A549 (cell line): ENCODE data around the gene SHANK3. TPM values are rescaled to one million over a fixed set of nuclear protein-coding genes. Genes with fewer than 3 reads are reported as not detected.

Source experiments
- ATAC-seq, 2 experiments: fragments of 200-7000 bp in 1 of 2; fragments of >200 bp in 1 of 2; cut with Nextera tagmentation in 1 of 2; cut with Tn5 transposase in 1 of 2; 3 replicates each; pipeline versions ENCODE4 v1.8.0 to v1.9.1; 2018 to 2020; ENCODE audit warnings: mild to moderate bottlenecking in 1 of 2, moderate library complexity in 1 of 2
- CTCF ChIA-PET: fragments of 300-600 bp; sonication (Branson Sonifier 250); formaldehyde crosslinking; extraction: SDS; loops from one replicate; lab custom pipeline; 2021; ENCODE audit warnings: antibody characterized with exemption, inconsistent platforms; lab: Yijun Ruan, JAX
- POLR2A ChIA-PET: fragments of 350-600 bp; formaldehyde crosslinking; extraction: SDS; loops from one replicate; lab custom pipeline; 2021; ENCODE audit warnings: antibody characterized with exemption, inconsistent platforms; lab: Yijun Ruan, JAX
- DNase-seq, 2 experiments: peaks; one replicate each; pipeline versions ENCODE4 v3.0.0 to v3.0.0-alpha.2; 2011 to 2016; ENCODE audit warnings: low read depth in 1 of 2, low spot score in 1 of 2
- FAIRE-seq: peaks from 2 replicates; lab custom pipeline; 2011; peaks lifted over from hg19 to GRCh38; lab: Jason Lieb, UNC
- H3K27ac ChIP-seq, 2 experiments: fragments of >200 bp; sonication (Bioruptor Twin); formaldehyde crosslinking; 3 replicates each; pipeline ENCODE4 v1.5.1; 2016 to 2017
- H3K4me1 ChIP-seq: fragments of >200 bp; sonication (Bioruptor Twin); formaldehyde crosslinking; 3 replicates; pipeline ENCODE4 v1.6.1; 2016
- H3K4me2 ChIP-seq: fragments of >200 bp; sonication (Bioruptor Twin); formaldehyde crosslinking; 3 replicates; pipeline ENCODE4 v1.6.1; 2016
- H3K4me3 ChIP-seq: fragments of >200 bp; sonication (Bioruptor Twin); formaldehyde crosslinking; 3 replicates; pipeline ENCODE4 v1.5.1; 2016
- H3K9me3 ChIP-seq: fragments of >200 bp; sonication (Bioruptor Twin); formaldehyde crosslinking; 3 replicates; pipeline ENCODE4 v1.6.1; 2016
- CHD2 ChIP-seq: fragments of 150-350 bp; IDR thresholded peaks from 2 replicates; pipeline ENCODE4 v1.6.1; 2014; ENCODE audit warnings: low read length; ENCODE audit not compliant: partially characterized antibody
- EHF ChIP-seq: fragments of 250-450 bp; sonication (Bioruptor Pico); IDR thresholded peaks from 2 replicates; pipeline ENCODE4 v1.5.0; 2020; ENCODE audit warnings: mild to moderate bottlenecking
- ELK1 ChIP-seq: fragments of 150-350 bp; IDR thresholded peaks from 2 replicates; pipeline ENCODE4 v1.6.1; 2014; ENCODE audit warnings: low read depth, mild to moderate bottlenecking, low read length
- ESRRA ChIP-seq: fragments of 150-350 bp; IDR thresholded peaks from 2 replicates; pipeline ENCODE4 v1.6.1; 2014; ENCODE audit warnings: mild to moderate bottlenecking, low read length, borderline replicate concordance
- FOSB ChIP-seq: fragments of 250-450 bp; sonication (Bioruptor Pico); IDR thresholded peaks from 2 replicates; pipeline ENCODE4 v1.5.0; 2020; ENCODE audit warnings: mild to moderate bottlenecking, moderate library complexity
- FOXS1 ChIP-seq: fragments of 250-450 bp; sonication (Bioruptor Pico); IDR thresholded peaks from 2 replicates; pipeline ENCODE4 v1.5.0; 2020; ENCODE audit warnings: mild to moderate bottlenecking, moderate library complexity
- GATA3 ChIP-seq: IDR thresholded peaks from 2 replicates; pipeline ENCODE4 v1.6.1; 2012; ENCODE audit warnings: borderline replicate concordance
- HMGXB4 ChIP-seq: fragments of 250-450 bp; sonication (Bioruptor Pico); IDR thresholded peaks from 2 replicates; pipeline ENCODE4 v1.5.0; 2021; ENCODE audit warnings: mild to moderate bottlenecking, moderate library complexity, borderline replicate concordance
- MAX ChIP-seq: IDR thresholded peaks from 2 replicates; pipeline ENCODE4 v1.6.1; 2012
- NR3C1 ChIP-seq: fragments of >200 bp; sonication (Bioruptor Twin); formaldehyde crosslinking; IDR thresholded peaks from 3 replicates; pipeline ENCODE4 v1.6.1; 2017
- PHF8 ChIP-seq: fragments of 200-600 bp; sonication (generic); IDR thresholded peaks from 2 replicates; pipeline ENCODE4 v1.6.1; 2016; ENCODE audit warnings: low read depth, mild to moderate bottlenecking, antibody characterized with exemption, moderate library complexity, borderline replicate concordance
- POLR2AphosphoS2 ChIP-seq: conservative IDR thresholded peaks from 2 replicates; pipeline ENCODE4 v1.6.1; 2012; ENCODE audit warnings: low read length, improper control_type of control experiment, inconsistent platforms
- RARB ChIP-seq: fragments of 250-450 bp; sonication (Bioruptor Pico); IDR thresholded peaks from 2 replicates; pipeline ENCODE4 v1.8.0; 2021; ENCODE audit warnings: mild to moderate bottlenecking, moderate library complexity
- RCOR1 ChIP-seq: fragments of 150-350 bp; IDR thresholded peaks from 2 replicates; pipeline ENCODE4 v1.6.1; 2014; ENCODE audit warnings: antibody characterized with exemption, low read length, low read depth
- REST ChIP-seq: fragments of 200-600 bp; sonication (generic); IDR thresholded peaks from 2 replicates; pipeline ENCODE4 v1.6.1; 2016; ENCODE audit warnings: antibody characterized with exemption, mild to moderate bottlenecking, moderate library complexity
- SREBF2 ChIP-seq: fragments of 450-650 bp; IDR thresholded peaks from 2 replicates; pipeline ENCODE4 v1.6.1; 2014; ENCODE audit warnings: mild to moderate bottlenecking, moderate library complexity
- TP53 ChIP-seq: fragments of 250-450 bp; sonication (Bioruptor Pico); IDR thresholded peaks from 2 replicates; pipeline ENCODE4 v1.5.0; 2021; ENCODE audit warnings: mild to moderate bottlenecking, moderate library complexity
- USF2 ChIP-seq: fragments of 450-650 bp; IDR thresholded peaks from 2 replicates; pipeline ENCODE4 v1.6.1; 2014; ENCODE audit warnings: antibody characterized with exemption
- ZC3H11A ChIP-seq: fragments of 450-650 bp; IDR thresholded peaks from 2 replicates; pipeline ENCODE4 v1.6.1; 2014; ENCODE audit warnings: antibody characterized with exemption, mild to moderate bottlenecking
- ZNF302 ChIP-seq: fragments of 250-450 bp; sonication (Bioruptor Pico); IDR thresholded peaks from 2 replicates; pipeline ENCODE4 v1.9.0; 2021; ENCODE audit warnings: inconsistent platforms, mild to moderate bottlenecking, moderate library complexity
- ZSCAN20 ChIP-seq: fragments of 250-450 bp; sonication (Bioruptor Pico); IDR thresholded peaks from 2 replicates; pipeline ENCODE4 v1.8.0; 2022; ENCODE audit warnings: mild to moderate bottlenecking, moderate library complexity
- WGBS: methylation state at CpG from one replicate; pipeline ENCODE4 v1.1.6; 2017; ENCODE audit errors: missing lambda C conversion rate; 5-methylcytosine and 5-hydroxymethylcytosine counted together
- polyA plus RNA-seq, 4 experiments: library from polyadenylated mRNA; depleted of rRNA in 3 of 4; stranded (reverse); fragments of >200 nt; fragmentation: RNase III in 1 of 4; extraction: RNeasy Plus Mini Kit Qiagen cat#74134 plus additional on column Dnase treatment in 1 of 4; gene quantifications; 2 replicates in 3 of 4; 3 replicates in 1 of 4; pipeline ENCODE4 v1.2.3, GENCODE V29; 2011 to 2017

SHANK3 gene
- polyA plus RNA-seq, 2 of the 4 experiments (the other 2 are of a cell fraction) = 0.53 to 2.4 TPM

- no peak for TF ChIP-seq HMGXB4 (CRISPR knock-in tag)
Observed at GRCh38 chr22:50702821-50703725, 30.4 kb downstream of the SHANK3 start (continued).

GRCh38 chr22:50703726-50704509, 31.3 kb downstream of the SHANK3 start:
- 91% methylated on average over 32 of the region's 36 CpGs for WGBS

GRCh38 chr22:50704510-50705218, 32.0 kb downstream of the SHANK3 start:
- 89% methylated on average over 20 of the region's 37 CpGs for WGBS
- FAIRE-seq = no peak
- TF ChIP-seq TP53 (CRISPR knock-in tag) = no peak
- TF ChIP-seq REST = no peak
- no peak for TF ChIP-seq HMGXB4 (CRISPR knock-in tag)
- TF ChIP-seq RCOR1 = no peak
- no peak for TF ChIP-seq SREBF2
- TF ChIP-seq NR3C1 = no peak
- no peak for TF ChIP-seq USF2
- TF ChIP-seq MAX = no peak
- no peak for TF ChIP-seq ZSCAN20 (CRISPR knock-in tag)
- TF ChIP-seq PHF8 = no peak
- TF ChIP-seq FOXS1 = no peak
- no peak for TF ChIP-seq RARB (CRISPR knock-in tag)
- no peak for TF ChIP-seq FOSB (CRISPR knock-in tag)
- no peak for TF ChIP-seq POLR2AphosphoS2
- no peak for TF ChIP-seq ELK1
- Histone ChIP-seq H3K27ac (no peak overlapping the region), H3K4me3 (no peak overlapping the region), H3K9me3 (no peaks in the 10 kb centered on the region), H3K4me1 (no peaks in the 10 kb centered on the region), H3K4me2 (no peak overlapping the region)
- ATAC-seq = no peak
- POLR2A ChIA-PET = no interaction called here
- no peak for DNase-seq
- CTCF ChIA-PET = interaction anchor here (1.0 kb wide), 1 partner anchor 28 kb away, joined by 3 read pairs; no protein-coding TSS in a partner anchor

More at GRCh38 chr22:50703726-50704509, 31.3 kb downstream of the SHANK3 start:
- no peak for TF ChIP-seq EHF (CRISPR knock-in tag)
- TF ChIP-seq ZC3H11A = no peak
- no peak for TF ChIP-seq ZNF302 (CRISPR knock-in tag)
- TF ChIP-seq ESRRA = no peak
- no peak for TF ChIP-seq GATA3
- no peak for TF ChIP-seq CHD2
- Histone ChIP-seq H3K4me3 (no peak overlapping the region), H3K9me3 (no peaks in the 10 kb centered on the region), H3K4me2 (no peak overlapping the region), H3K27ac (no peak overlapping the region), H3K4me1 (no peaks in the 10 kb centered on the region)
- FAIRE-seq (no peak), ATAC-seq (no peak), DNase-seq (no peak)
- CTCF ChIA-PET = interaction anchor here (1.0 to 1.2 kb wide), 2 partner anchors 29 to 178 kb away, joined by 3 read pairs; no protein-coding TSS in a partner anchor
- POLR2A ChIA-PET = no interaction called here
